HEK293 (cell line): ENCODE results near the gene HEPACAM.

Experiments used
- CTCF ChIA-PET: fragments of 350-600 bp; formaldehyde crosslinking; extraction: SDS; loops from one replicate; lab custom pipeline; 2021; ENCODE audit warnings: antibody characterized with exemption; lab: Yijun Ruan, JAX
- POLR2A ChIA-PET: fragments of 300-600 bp; formaldehyde crosslinking; extraction: SDS; loops from one replicate; lab custom pipeline; 2020; ENCODE audit warnings: antibody characterized with exemption, inconsistent platforms; lab: Yijun Ruan, JAX
- H3K27ac ChIP-seq: fragments of 200-500 bp; sonication (Bioruptor generic); 2 replicates; pipeline ENCODE4 v1.5.1; 2014; ENCODE audit warnings: low read depth, low read length, control low read depth, inconsistent platforms; ENCODE audit errors: extremely low read depth
- H3K36me3 ChIP-seq, 2 experiments: fragments of 200-500 bp in 1 of 2; sonication (Bioruptor generic) in 1 of 2; 1 replicate in 1 of 2; 2 replicates in 1 of 2; pipeline ENCODE4 v1.5.1; 2014 to 2017; ENCODE audit warnings: inconsistent platforms in 2 of 2, low read length in 2 of 2; ENCODE audit not compliant: control insufficient read depth in 2 of 2, insufficient read depth in 1 of 2
- H3K4me1 ChIP-seq: fragments of 200-500 bp; sonication (Bioruptor generic); 2 replicates; pipeline ENCODE4 v1.5.1; 2014; ENCODE audit warnings: mild to moderate bottlenecking, low read length, inconsistent platforms; ENCODE audit not compliant: control insufficient read depth, insufficient read depth
- H3K4me3 ChIP-seq: 2 replicates; pipeline ENCODE4 v1.5.1; 2011; ENCODE audit warnings: low read depth, mild to moderate bottlenecking, control low read depth, low read length, moderate library complexity
- H3K9me3 ChIP-seq: fragments of 200-500 bp; sonication (Bioruptor generic); 2 replicates; pipeline ENCODE4 v1.5.1; 2014; ENCODE audit warnings: low read depth, low read length, inconsistent platforms; ENCODE audit not compliant: control insufficient read depth, insufficient read depth
- HOXC10 ChIP-seq: sonication (generic); formaldehyde crosslinking; IDR thresholded peaks from 2 replicates; pipeline ENCODE4 v1.8.1; 2023; ENCODE audit warnings: mild to moderate bottlenecking, missing genetic modification reagents
- KLF10 ChIP-seq: fragments of 450-650 bp; IDR thresholded peaks from 2 replicates; pipeline ENCODE4 v1.5.1; 2018; ENCODE audit warnings: missing biosample characterization, mild to moderate bottlenecking, missing genetic modification characterization
- PATZ1 ChIP-seq: fragments of 450-650 bp; formaldehyde crosslinking; IDR thresholded peaks from 2 replicates; pipeline ENCODE4 v1.5.1; 2016; ENCODE audit warnings: missing biosample characterization, missing genetic modification characterization
- SCRT1 ChIP-seq: fragments of 450-650 bp; formaldehyde crosslinking; IDR thresholded peaks from 2 replicates; pipeline ENCODE4 v1.5.1; 2016; ENCODE audit warnings: missing biosample characterization, missing genetic modification characterization, borderline replicate concordance
- SP3 ChIP-seq: fragments of 450-650 bp; formaldehyde crosslinking; IDR thresholded peaks from 2 replicates; pipeline ENCODE4 v1.5.1; 2016; ENCODE audit warnings: missing biosample characterization, missing genetic modification characterization
- WT1 ChIP-seq: fragments of 450-650 bp; formaldehyde crosslinking; IDR thresholded peaks from 2 replicates; pipeline ENCODE4 v1.5.1; 2016; ENCODE audit warnings: missing biosample characterization, missing genetic modification characterization
- ZBTB21 ChIP-seq: fragments of 450-650 bp; formaldehyde crosslinking; IDR thresholded peaks from 2 replicates; pipeline ENCODE4 v1.5.1; 2017; ENCODE audit warnings: missing biosample characterization, missing genetic modification characterization
- ZBTB8A ChIP-seq: fragments of 450-650 bp; formaldehyde crosslinking; IDR thresholded peaks from 2 replicates; pipeline ENCODE4 v1.5.1; 2016; ENCODE audit warnings: missing biosample characterization, missing genetic modification characterization
- ZFP3 ChIP-seq: fragments of 450-650 bp; formaldehyde crosslinking; IDR thresholded peaks from 2 replicates; pipeline ENCODE4 v1.5.1; 2016; ENCODE audit warnings: low read depth, missing biosample characterization, missing genetic modification characterization
- ZNF18 ChIP-seq: fragments of 450-650 bp; formaldehyde crosslinking; IDR thresholded peaks from 2 replicates; pipeline ENCODE4 v1.5.1; 2016; ENCODE audit warnings: missing biosample characterization, missing genetic modification characterization
- ZNF19 ChIP-seq: fragments of 450-650 bp; formaldehyde crosslinking; IDR thresholded peaks from 2 replicates; pipeline ENCODE4; 2016; ENCODE audit warnings: missing biosample characterization, missing genetic modification characterization, low read depth
- ZNF223 ChIP-seq: fragments of 450-650 bp; formaldehyde crosslinking; IDR thresholded peaks from 2 replicates; pipeline ENCODE4 v1.5.1; 2016; ENCODE audit warnings: missing biosample characterization, missing genetic modification characterization
- ZNF280C ChIP-seq: fragments of 450-650 bp; formaldehyde crosslinking; IDR thresholded peaks from 2 replicates; pipeline ENCODE4 v1.5.1; 2016; ENCODE audit warnings: missing biosample characterization, missing genetic modification characterization
- ZNF473 ChIP-seq: fragments of 450-650 bp; formaldehyde crosslinking; IDR thresholded peaks from 2 replicates; pipeline ENCODE4 v1.5.1; 2017; ENCODE audit warnings: missing biosample characterization, missing genetic modification characterization
- ZNF610 ChIP-seq: fragments of 450-650 bp; formaldehyde crosslinking; IDR thresholded peaks from 2 replicates; pipeline ENCODE4 v1.5.1; 2016; ENCODE audit warnings: missing biosample characterization, missing genetic modification characterization, borderline replicate concordance
- ZNF677 ChIP-seq: fragments of 450-650 bp; IDR thresholded peaks from 2 replicates; pipeline ENCODE4 v1.5.0; 2018; ENCODE audit warnings: missing biosample characterization, mild to moderate bottlenecking, missing genetic modification characterization, moderate library complexity
- ZNF768 ChIP-seq: fragments of 450-650 bp; formaldehyde crosslinking; IDR thresholded peaks from 2 replicates; pipeline ENCODE4 v1.5.1; 2018; ENCODE audit warnings: missing biosample characterization, mild to moderate bottlenecking, missing genetic modification characterization
- ZSCAN30 ChIP-seq: fragments of 450-650 bp; IDR thresholded peaks from 2 replicates; pipeline ENCODE4 v1.5.1; 2018; ENCODE audit warnings: missing biosample characterization, mild to moderate bottlenecking, missing genetic modification characterization, moderate library complexity
- ZSCAN4 ChIP-seq: fragments of 450-650 bp; formaldehyde crosslinking; IDR thresholded peaks from 2 replicates; pipeline ENCODE4 v1.5.1; 2017; ENCODE audit warnings: missing biosample characterization, missing genetic modification characterization
- TF ChIP-seq, protein P1 (sequence below): fragments of 450-650 bp; formaldehyde crosslinking; IDR thresholded peaks from 2 replicates; pipeline ENCODE4 v1.5.1; 2016; ENCODE audit warnings: missing biosample characterization, missing genetic modification characterization, borderline replicate concordance
- TF ChIP-seq, protein P2 (sequence below): fragments of 450-650 bp; IDR thresholded peaks from 2 replicates; pipeline ENCODE4 v1.5.1; 2018; ENCODE audit warnings: missing biosample characterization, missing genetic modification characterization

Gene HEPACAM

GRCh38 chr11:124876818-124877630 is 58.8 kb downstream of the HEPACAM start:
- CTCF ChIA-PET, result interaction anchor here (0.6 to 1.8 kb wide), 36 partner anchors 11 to 1684 kb away, joined by 3 to 34 read pairs (median 4); partner anchors contain the start of genes HEPN1, ROBO3 and ROBO4
- H3K27ac ChIP-seq, result peak overlapping the region; percentile 57; the same call in 1 of the 2 replicates
- H3K36me3 ChIP-seq, result no peaks in the 10 kb centered on the region
- H3K4me1 ChIP-seq, result no peaks in the 10 kb centered on the region
- peak overlapping the region; percentile 49 for H3K4me3 ChIP-seq
- TF ChIP-seq ZNF473 (no peak), ZBTB8A (tag by site-specific recombination) (no peak), KLF10 (tag by site-specific recombination) (no peak), ZNF280C (no peak), SP3 (tag by site-specific recombination) (peak; percentile 51), WT1 (tag by site-specific recombination) (no peak), ZBTB21 (tag by site-specific recombination) (no peak)
- TF ChIP-seq, all 188 proteins: peak for 1
- no peaks in the 10 kb centered on the region for H3K9me3 ChIP-seq
- POLR2A ChIA-PET, result interaction anchor here (0.5 to 1.5 kb wide), 19 partner anchors 8 to 254 kb away, joined by 3 to 18 read pairs (median 4); partner anchors contain the start of genes CCDC15, ROBO3, ROBO4 and TBRG1

DNA sequence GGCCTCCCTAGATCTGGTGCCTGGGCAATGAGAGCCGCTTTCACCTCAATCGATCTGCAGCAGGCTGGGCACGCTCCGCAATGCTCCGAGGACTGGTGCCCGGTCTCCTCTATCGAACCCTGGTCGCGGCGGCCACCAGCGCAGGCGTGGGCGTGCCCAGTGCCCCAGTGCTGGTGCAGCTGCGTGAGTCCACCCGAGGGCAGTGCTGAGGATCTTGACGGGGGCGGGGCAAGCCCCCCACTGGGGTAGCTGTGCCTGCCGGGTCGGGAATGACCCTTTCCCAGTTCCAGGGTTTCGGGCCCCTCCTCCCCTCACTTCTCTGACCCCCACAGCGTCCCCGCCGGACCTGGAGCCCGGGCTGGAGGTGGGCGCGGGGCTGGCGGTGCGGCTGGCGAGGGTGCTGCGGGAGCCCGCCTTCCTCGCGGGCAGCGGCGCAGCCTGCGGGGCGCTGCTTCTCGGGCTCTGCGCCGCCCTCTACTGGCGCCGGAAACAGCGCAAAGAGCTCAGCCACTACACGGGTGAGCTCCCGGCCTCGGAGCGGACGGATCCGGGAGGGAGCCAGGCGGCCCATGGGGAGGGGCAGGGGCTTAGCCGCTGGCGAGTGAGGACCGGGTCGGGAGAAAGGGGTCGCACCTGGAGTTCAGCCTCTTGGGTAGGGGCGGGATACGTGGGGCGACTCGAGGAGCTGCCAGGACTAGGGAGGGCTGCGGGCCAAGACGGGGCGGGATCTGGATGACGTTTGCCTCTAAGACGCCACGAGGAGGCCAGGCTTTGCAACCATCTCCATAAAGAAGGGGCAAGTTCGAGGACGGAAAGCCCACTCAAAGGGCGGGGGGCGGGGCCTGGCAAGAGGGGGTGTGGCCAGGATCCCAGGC is 59.7 kb downstream of the HEPACAM start:
- Histone ChIP-seq H3K4me1 (no peaks in the 10 kb centered on the region), H3K27ac (peak overlapping the region; percentile 57), H3K9me3 (no peaks in the 10 kb centered on the region), H3K36me3 (no peaks in the 10 kb centered on the region), H3K4me3 (peak overlapping the region; percentile 49)
- POLR2A ChIA-PET, result interaction anchor here (0.6 to 1.5 kb wide), 18 partner anchors 8 to 254 kb away, joined by 3 to 18 read pairs (median 4); partner anchors contain the start of genes CCDC15, ROBO3, ROBO4 and TBRG1
- CTCF ChIA-PET, result interaction anchor here (0.6 to 1.8 kb wide), 39 partner anchors 10 to 1684 kb away, joined by 3 to 34 read pairs (median 4); partner anchors contain the start of genes HEPN1, ROBO3 and ROBO4
- no peak for TF ChIP-seq ZNF677 (tag by site-specific recombination)
- no peak for TF ChIP-seq ZNF18 (tag by site-specific recombination)
- TF ChIP-seq HOXC10 (CRISPR knock-in tag), result no peak
- 0 out of 2 replicates have a peak, but pooled peaks have one; percentile 31 for TF ChIP-seq ZNF610
- TF ChIP-seq ZSCAN4, result no peak; the same call in 1 of the 2 replicates
- TF ChIP-seq ZNF223, result no peak
- TF ChIP-seq, protein P1, sequence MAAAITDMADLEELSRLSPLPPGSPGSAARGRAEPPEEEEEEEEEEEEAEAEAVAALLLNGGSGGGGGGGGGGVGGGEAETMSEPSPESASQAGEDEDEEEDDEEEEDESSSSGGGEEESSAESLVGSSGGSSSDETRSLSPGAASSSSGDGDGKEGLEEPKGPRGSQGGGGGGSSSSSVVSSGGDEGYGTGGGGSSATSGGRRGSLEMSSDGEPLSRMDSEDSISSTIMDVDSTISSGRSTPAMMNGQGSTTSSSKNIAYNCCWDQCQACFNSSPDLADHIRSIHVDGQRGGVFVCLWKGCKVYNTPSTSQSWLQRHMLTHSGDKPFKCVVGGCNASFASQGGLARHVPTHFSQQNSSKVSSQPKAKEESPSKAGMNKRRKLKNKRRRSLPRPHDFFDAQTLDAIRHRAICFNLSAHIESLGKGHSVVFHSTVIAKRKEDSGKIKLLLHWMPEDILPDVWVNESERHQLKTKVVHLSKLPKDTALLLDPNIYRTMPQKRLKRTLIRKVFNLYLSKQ (tag by site-specific recombination), result no peak
- peak; percentile 91 for TF ChIP-seq PATZ1 (tag by site-specific recombination)
- no peak for TF ChIP-seq ZFP3 (tag by site-specific recombination)
- TF ChIP-seq SCRT1 (tag by site-specific recombination), result no peak
- no peak for TF ChIP-seq ZNF768
- TF ChIP-seq ZNF19 (tag by site-specific recombination), result no peak
- TF ChIP-seq ZSCAN30 (tag by site-specific recombination), result peak; percentile 87
- TF ChIP-seq, protein P2, sequence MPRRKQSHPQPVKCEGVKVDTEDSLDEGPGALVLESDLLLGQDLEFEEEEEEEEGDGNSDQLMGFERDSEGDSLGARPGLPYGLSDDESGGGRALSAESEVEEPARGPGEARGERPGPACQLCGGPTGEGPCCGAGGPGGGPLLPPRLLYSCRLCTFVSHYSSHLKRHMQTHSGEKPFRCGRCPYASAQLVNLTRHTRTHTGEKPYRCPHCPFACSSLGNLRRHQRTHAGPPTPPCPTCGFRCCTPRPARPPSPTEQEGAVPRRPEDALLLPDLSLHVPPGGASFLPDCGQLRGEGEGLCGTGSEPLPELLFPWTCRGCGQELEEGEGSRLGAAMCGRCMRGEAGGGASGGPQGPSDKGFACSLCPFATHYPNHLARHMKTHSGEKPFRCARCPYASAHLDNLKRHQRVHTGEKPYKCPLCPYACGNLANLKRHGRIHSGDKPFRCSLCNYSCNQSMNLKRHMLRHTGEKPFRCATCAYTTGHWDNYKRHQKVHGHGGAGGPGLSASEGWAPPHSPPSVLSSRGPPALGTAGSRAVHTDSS (tag by site-specific recombination), result no peak
